GM18526 (cell line): ENCODE data around the gene GATAD2B.

Experiments used
- POLR2A ChIP-seq: IDR thresholded peaks from 3 replicates; pipeline ENCODE4 v1.6.1; 2011; ENCODE audit not compliant: insufficient read length; ENCODE audit errors: extremely low read depth

The GATAD2B gene

GRCh38 chr1:153786038-153786790, 136.6 kb downstream of the GATAD2B start:
- TF ChIP-seq POLR2A, result no peak

- peak; percentile 96 for TF ChIP-seq POLR2A
Measured at GRCh38 chr1:153783233-153784190, 139.3 kb downstream of the GATAD2B start.

DNA sequence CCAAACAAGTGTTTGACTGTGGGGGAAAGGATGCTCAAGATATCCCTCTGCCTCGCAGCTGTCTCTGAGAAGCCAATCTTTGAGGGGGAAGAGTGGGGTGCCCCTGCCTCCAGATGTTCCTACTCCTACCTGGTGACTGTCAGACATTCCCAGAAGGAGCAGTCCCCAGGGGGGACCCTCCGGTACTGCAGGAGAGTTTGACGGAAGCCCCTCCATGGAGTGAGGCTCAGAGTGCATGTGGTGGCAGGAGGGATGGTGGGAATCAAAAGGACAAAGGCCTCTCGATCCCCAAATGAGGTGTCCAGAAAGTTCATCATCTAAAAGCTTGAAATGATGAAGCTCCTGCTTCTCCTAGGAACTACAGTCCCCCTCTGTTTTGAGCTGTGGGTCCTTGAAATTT, 142.2 kb downstream of the GATAD2B start:
- TF ChIP-seq POLR2A, result no peak

DNA sequence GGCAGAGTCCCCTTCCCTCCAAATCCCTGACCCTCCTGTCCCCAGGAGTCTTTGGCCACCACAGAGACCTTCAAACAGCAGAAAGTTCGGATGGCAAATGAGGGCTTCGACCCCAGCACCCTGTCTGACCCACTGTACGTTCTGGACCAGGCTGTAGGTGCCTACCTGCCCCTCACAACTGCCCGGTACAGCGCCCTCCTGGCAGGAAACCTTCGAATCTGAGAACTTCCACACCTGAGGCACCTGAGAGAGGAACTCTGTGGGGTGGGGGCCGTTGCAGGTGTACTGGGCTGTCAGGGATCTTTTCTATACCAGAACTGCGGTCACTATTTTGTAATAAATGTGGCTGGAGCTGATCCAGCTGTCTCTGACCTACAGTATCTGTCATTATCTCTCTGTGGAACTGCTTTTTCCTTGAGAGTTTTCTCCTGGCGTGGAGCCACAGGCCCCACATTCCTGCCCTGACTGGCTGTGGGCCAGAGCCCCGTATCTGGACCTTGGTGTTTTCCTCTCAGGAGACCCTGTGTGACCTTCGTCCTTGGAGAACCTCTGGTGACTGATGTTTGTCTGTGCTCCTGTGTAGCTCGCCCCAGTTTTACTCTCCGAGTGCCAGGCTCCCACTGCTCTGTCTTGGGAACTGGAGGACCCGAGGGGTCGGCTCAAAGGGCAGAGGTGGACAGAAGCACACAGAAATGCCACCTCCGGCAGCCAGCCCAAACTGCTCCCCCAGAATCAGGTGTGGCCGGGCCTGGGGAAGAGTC, 142.8 kb downstream of the GATAD2B start:
- TF ChIP-seq POLR2A, result no peak

GRCh38 chr1:153778824-153779519, 143.8 kb downstream of the GATAD2B start:
- TF ChIP-seq POLR2A, result no peak

DNA sequence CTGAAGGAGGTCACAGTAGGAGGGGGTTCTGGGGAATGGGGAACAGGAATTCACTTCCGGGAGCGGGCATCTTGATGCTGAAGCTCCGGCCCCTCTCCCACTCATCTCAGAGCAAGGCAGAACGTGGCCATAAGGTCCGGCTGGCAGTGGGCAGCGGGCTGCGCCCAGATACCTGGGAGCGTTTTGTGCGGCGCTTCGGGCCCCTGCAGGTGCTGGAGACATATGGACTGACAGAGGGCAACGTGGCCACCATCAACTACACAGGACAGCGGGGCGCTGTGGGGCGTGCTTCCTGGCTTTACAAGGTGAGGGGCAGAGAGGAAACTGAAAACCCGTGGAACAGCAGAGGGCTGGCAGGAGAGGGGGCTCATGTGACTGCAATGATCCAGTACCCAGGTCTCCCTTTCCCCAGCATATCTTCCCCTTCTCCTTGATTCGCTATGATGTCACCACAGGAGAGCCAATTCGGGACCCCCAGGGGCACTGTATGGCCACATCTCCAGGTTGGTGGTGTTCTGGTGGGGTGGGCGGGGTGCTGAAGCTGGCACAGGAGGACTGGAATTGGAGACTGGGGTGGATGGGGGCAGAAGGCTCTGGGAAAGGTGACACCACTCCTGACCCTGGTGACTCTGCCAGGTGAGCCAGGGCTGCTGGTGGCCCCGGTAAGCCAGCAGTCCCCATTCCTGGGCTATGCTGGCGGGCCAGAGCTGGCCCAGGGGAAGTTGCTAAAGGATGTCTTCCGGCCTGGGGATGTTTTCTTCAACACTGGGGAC, 144.5 kb downstream of the GATAD2B start:
- no peak for TF ChIP-seq POLR2A

- TF ChIP-seq POLR2A, result no peak
Measured at GRCh38 chr1:153777648-153778047, 145.1 kb downstream of the GATAD2B start.

DNA sequence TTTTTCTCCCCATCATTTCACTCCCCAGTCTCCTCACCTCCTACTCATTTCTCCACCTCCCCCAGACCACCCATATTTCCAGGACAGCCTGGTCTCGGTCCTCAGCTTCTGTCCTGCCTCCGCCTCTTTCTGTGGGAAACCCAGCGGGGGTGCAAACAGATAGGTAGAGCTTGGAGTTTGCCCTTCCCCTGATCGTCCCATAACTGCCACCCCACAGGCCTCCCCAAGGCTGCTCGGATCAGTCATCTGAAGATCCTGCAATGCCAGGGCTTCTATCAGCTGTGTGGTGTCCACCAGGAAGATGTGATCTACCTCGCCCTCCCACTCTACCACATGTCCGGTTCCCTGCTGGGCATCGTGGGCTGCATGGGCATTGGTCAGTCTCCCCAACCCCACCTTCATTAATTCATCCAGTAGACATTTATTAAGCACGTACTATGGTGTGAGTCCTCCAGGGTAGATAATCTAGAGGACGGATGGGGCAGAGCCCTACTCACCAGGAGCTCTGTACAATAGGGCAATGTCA, 145.9 kb downstream of the GATAD2B start:
- TF ChIP-seq POLR2A, result no peak

DNA sequence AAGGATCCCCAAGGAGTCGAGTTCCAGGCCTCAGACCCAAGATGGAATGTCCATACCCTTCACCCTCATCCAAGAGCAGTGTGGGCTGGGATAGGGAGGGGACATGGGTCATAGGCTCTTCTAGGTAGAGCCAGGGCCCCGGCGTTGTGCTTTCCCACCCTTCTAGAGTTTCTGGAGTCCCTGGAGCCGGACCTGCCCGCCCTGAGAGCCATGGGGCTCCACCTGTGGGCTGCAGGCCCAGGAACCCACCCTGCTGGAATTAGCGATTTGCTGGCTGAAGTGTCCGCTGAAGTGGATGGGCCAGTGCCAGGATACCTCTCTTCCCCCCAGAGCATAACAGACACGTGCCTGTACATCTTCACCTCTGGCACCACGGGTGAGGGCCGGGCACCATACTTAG, 146.4 kb downstream of the GATAD2B start:
- no peak for TF ChIP-seq POLR2A

- peak; percentile 38 for TF ChIP-seq POLR2A
Measured at GRCh38 chr1:153775458-153776327, 147.1 kb downstream of the GATAD2B start.

GRCh38 chr1:153774780-153775457, 147.9 kb downstream of the GATAD2B start, which contains the start of gene SLC27A3:
Gene SLC27A3 (plus strand): TSS chr1:153775407. CDS start chr1:153775498, 91 bp downstream.
- no peak for TF ChIP-seq POLR2A

DNA sequence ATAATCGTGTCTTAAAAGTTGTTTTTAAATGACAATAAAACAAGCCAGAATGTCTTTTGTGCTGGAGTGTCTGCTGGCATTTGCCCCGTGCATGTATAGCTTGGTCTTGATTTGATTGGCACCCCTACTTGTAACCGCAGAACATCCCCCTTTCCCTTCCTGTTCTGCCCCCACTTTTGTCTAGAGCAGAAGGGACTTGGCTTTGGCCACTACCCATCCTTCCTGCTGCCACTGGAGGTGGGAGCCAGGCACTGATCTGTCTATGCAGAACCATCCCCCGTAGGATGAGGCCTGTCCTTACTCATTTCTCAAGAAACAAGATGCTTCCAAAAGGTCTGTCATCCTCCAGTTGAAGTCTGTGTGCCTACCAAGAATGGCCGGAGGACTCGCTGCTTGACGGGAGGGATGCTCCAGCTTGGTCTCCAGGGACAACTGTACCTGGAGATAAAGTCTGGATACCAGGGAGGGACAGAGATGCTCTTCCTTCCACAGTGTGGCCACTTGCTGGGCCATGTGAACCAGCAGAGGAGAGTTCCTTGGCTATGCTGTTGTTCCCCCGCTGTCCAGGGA, 148.7 kb downstream of the GATAD2B start:
- no peak for TF ChIP-seq POLR2A
